IMR-90 (cell line): ENCODE data around the gene IDH3G. TPM values are rescaled to one million over a fixed set of nuclear protein-coding genes. Genes with fewer than 3 reads are reported as not detected.

Source experiments
- ATAC-seq: fragments of 200-7000 bp; cut with Tn5 transposase; 2 replicates; pipeline ENCODE4 v1.9.1; 2020; ENCODE audit warnings: low read depth, mild to moderate bottlenecking, moderate library complexity
- BruUV-seq: library from RNA; stranded (reverse); fragments of 400-500 nt; replicated peaks from 2 replicates; lab custom pipeline; 2021; lab: Mats Ljungman, UMichigan
- CTCF ChIA-PET: fragments of 300-600 bp; formaldehyde crosslinking; extraction: SDS; loops from one replicate; lab custom pipeline; 2021; ENCODE audit warnings: antibody characterized with exemption; lab: Yijun Ruan, JAX
- POLR2A ChIA-PET: fragments of 300-600 bp; sonication (Branson Sonifier 250); formaldehyde crosslinking; loops from one replicate; lab custom pipeline; 2022; ENCODE audit warnings: antibody characterized with exemption; ENCODE audit not compliant: unreplicated experiment; lab: Charles Lee
- DNase-seq: peaks from one replicate; pipeline ENCODE4 v3.0.0; 2013
- H2AFZ ChIP-seq: replicated peaks from 2 replicates; pipeline ENCODE3; 2013; ENCODE audit warnings: low read length, mild to moderate bottlenecking; ENCODE audit not compliant: poor library complexity
- H2AK5ac ChIP-seq: 2 replicates; pipeline ENCODE4 v1.6.1; 2013; ENCODE audit warnings: low read depth, low read length, inconsistent platforms
- H2AK9ac ChIP-seq: replicated peaks from 2 replicates; pipeline ENCODE3; 2013; ENCODE audit warnings: mild to moderate bottlenecking, low read depth, low read length, moderate library complexity; ENCODE audit not compliant: poor library complexity
- H2BK120ac ChIP-seq: 2 replicates; pipeline ENCODE4 v1.6.1; 2013; ENCODE audit warnings: low read depth, low read length, inconsistent platforms
- H2BK15ac ChIP-seq: 3 replicates; pipeline ENCODE4 v1.6.1; 2013; ENCODE audit warnings: low read depth, low read length, inconsistent platforms
- H2BK20ac ChIP-seq: 2 replicates; pipeline ENCODE4 v1.6.1; 2013; ENCODE audit warnings: low read depth, mild to moderate bottlenecking, inconsistent platforms, low read length, moderate library complexity
- H2BK5ac ChIP-seq: 2 replicates; pipeline ENCODE4 v1.6.1; 2013; ENCODE audit warnings: mild to moderate bottlenecking, low read depth, low read length, inconsistent platforms; ENCODE audit not compliant: poor library complexity, severe bottlenecking
- H3K14ac ChIP-seq: replicated peaks from 2 replicates; pipeline ENCODE4 v1.6.1; 2013; ENCODE audit warnings: low read depth, low read length, inconsistent platforms
- H3K18ac ChIP-seq: 2 replicates; pipeline ENCODE4 v1.6.1; 2013; ENCODE audit warnings: low read depth, low read length, control low read depth
- H3K23ac ChIP-seq: 2 replicates; pipeline ENCODE4 v1.6.1; 2013; ENCODE audit warnings: low read depth, low read length, inconsistent platforms
- H3K27ac ChIP-seq: 2 replicates; pipeline ENCODE4 v1.5.1; 2013; ENCODE audit warnings: mild to moderate bottlenecking, control low read depth, low read length; ENCODE audit not compliant: insufficient read depth
- H3K27me3 ChIP-seq: 2 replicates; pipeline ENCODE4 v1.6.1; 2013; ENCODE audit warnings: low read length; ENCODE audit not compliant: control insufficient read depth, insufficient read depth
- H3K36me3 ChIP-seq: 2 replicates; pipeline ENCODE4 v1.6.1; 2013; ENCODE audit warnings: low read length, mixed read lengths; ENCODE audit not compliant: control insufficient read depth, insufficient read depth
- H3K4ac ChIP-seq: 2 replicates; pipeline ENCODE4 v1.6.1; 2013; ENCODE audit warnings: low read depth, low read length, inconsistent platforms
- H3K4me1 ChIP-seq: 2 replicates; pipeline ENCODE4 v1.6.1; 2013; ENCODE audit warnings: low read length, mixed read lengths; ENCODE audit not compliant: control insufficient read depth, insufficient read depth
- H3K4me2 ChIP-seq: 2 replicates; pipeline ENCODE4 v1.6.1; 2013; ENCODE audit warnings: low read depth, mild to moderate bottlenecking, control low read depth, low read length, moderate library complexity
- H3K4me3 ChIP-seq: 2 replicates; pipeline ENCODE4 v1.5.1; 2013; ENCODE audit warnings: low read depth, mild to moderate bottlenecking, control low read depth, low read length, moderate library complexity; ENCODE audit not compliant: insufficient read depth
- H3K56ac ChIP-seq: 2 replicates; pipeline ENCODE4 v1.6.1; 2013; ENCODE audit warnings: low read length, inconsistent platforms; ENCODE audit not compliant: insufficient read depth; ENCODE audit errors: extremely low read depth
- H3K79me1 ChIP-seq, 2 experiments: 2 replicates each; pipeline ENCODE4 v1.6.1; 2013; ENCODE audit warnings: low read length in 2 of 2, inconsistent platforms in 1 of 2, low read depth in 1 of 2
- H3K9ac ChIP-seq: 2 replicates; pipeline ENCODE4 v1.6.1; 2013; ENCODE audit warnings: low read depth, low read length, control low read depth
- H3K9me1 ChIP-seq: 2 replicates; pipeline ENCODE4 v1.6.1; 2013; ENCODE audit warnings: low read length, inconsistent platforms; ENCODE audit not compliant: insufficient read depth
- H3K9me3 ChIP-seq: 2 replicates; pipeline ENCODE4 v1.6.1; 2013; ENCODE audit warnings: low read length; ENCODE audit not compliant: control insufficient read depth, insufficient read depth
- H4K20me1 ChIP-seq: 2 replicates; pipeline ENCODE4 v1.6.1; 2013; ENCODE audit warnings: low read length, inconsistent platforms; ENCODE audit not compliant: insufficient read depth
- H4K5ac ChIP-seq: 2 replicates; pipeline ENCODE4 v1.6.1; 2013; ENCODE audit warnings: mild to moderate bottlenecking, low read depth, low read length, control low read depth
- H4K8ac ChIP-seq, 2 experiments: 2 replicates each; pipeline ENCODE4 v1.6.1; 2013; ENCODE audit warnings: low read depth in 2 of 2, low read length in 2 of 2, control low read depth in 1 of 2, inconsistent platforms in 1 of 2
- H4K91ac ChIP-seq: 2 replicates; pipeline ENCODE4 v1.6.1; 2013; ENCODE audit warnings: low read depth, low read length, inconsistent platforms; ENCODE audit not compliant: insufficient read depth
- CEBPB ChIP-seq: IDR thresholded peaks from 2 replicates; pipeline ENCODE4 v1.6.1; 2012; ENCODE audit warnings: low read depth, low read length, improper control_type of control experiment
- CHD1 ChIP-seq: IDR thresholded peaks from 2 replicates; pipeline ENCODE4 v1.6.1; 2012; ENCODE audit warnings: low read depth, low read length, improper control_type of control experiment
- FOS ChIP-seq: fragments of 150-350 bp; IDR thresholded peaks from 2 replicates; pipeline ENCODE4 v1.6.1; 2016; ENCODE audit warnings: low read depth, low read length
- MAFK ChIP-seq: IDR thresholded peaks from 2 replicates; pipeline ENCODE4 v1.6.1; 2012; ENCODE audit warnings: low read depth, low read length, improper control_type of control experiment
- MAZ ChIP-seq: IDR thresholded peaks from 2 replicates; pipeline ENCODE4 v1.6.1; 2012; ENCODE audit warnings: low read depth, mild to moderate bottlenecking, low read length, improper control_type of control experiment, moderate library complexity, borderline replicate concordance
- MXI1 ChIP-seq: IDR thresholded peaks from 2 replicates; pipeline ENCODE4 v1.6.1; 2012; ENCODE audit warnings: low read depth, mild to moderate bottlenecking, low read length, moderate library complexity, borderline replicate concordance
- NFE2L2 ChIP-seq: fragments of 150-350 bp; IDR thresholded peaks from 2 replicates; pipeline ENCODE4 v1.6.1; 2016; ENCODE audit warnings: low read depth, mild to moderate bottlenecking, low read length
- POLR2A ChIP-seq: IDR thresholded peaks from 2 replicates; pipeline ENCODE4 v1.6.1; 2012; ENCODE audit warnings: mild to moderate bottlenecking, low read depth, low read length
- RAD21 ChIP-seq: IDR thresholded peaks from 2 replicates; pipeline ENCODE4 v1.6.1; 2012; ENCODE audit warnings: low read length, improper control_type of control experiment
- RCOR1 ChIP-seq: IDR thresholded peaks from 2 replicates; pipeline ENCODE4 v1.6.1; 2012; ENCODE audit warnings: mild to moderate bottlenecking, low read length, improper control_type of control experiment; ENCODE audit not compliant: insufficient replicate concordance
- RFX5 ChIP-seq: IDR thresholded peaks from 2 replicates; pipeline ENCODE4 v1.8.0; 2012; ENCODE audit warnings: low read depth, mild to moderate bottlenecking, low read length, moderate library complexity
- SMC3 ChIP-seq: fragments of 150-350 bp; IDR thresholded peaks from 2 replicates; pipeline ENCODE4 v1.6.1; 2016; ENCODE audit warnings: low read depth, mild to moderate bottlenecking, antibody characterized with exemption, low read length, moderate library complexity
- WGBS, 2 experiments: methylation state at CpG; one replicate each; pipeline versions ENCODE4 v1.1.5 to v1.1.7; 2013; ENCODE audit warnings: missing lambda C conversion rate in 2 of 2; ENCODE audit not compliant: insufficient read length in 1 of 2; ENCODE audit errors: extremely low coverage in 2 of 2; 5-methylcytosine and 5-hydroxymethylcytosine counted together
- dilution Hi-C: fragments of 300-500 bp; cut with HindIII; formaldehyde crosslinking; loops from one replicate; pipeline ENCODE4 v1.14.3; 2018; ENCODE audit warnings: low sequenced_read_pairs; ENCODE audit not compliant: unreplicated experiment
- in situ Hi-C: fragments of 300-500 bp; cut with MboI; formaldehyde crosslinking; loops from 3 replicates; pipeline ENCODE4 v1.14.3; 2019; ENCODE audit warnings: low sequenced_read_pairs, inconsistent platforms, mixed read lengths
- intact Hi-C: fragments of 100-400 bp; cut with micrococcal nuclease; formaldehyde crosslinking; loops from 2 replicates; pipeline ENCODE4 v1.10.0; 2022
- polyA plus RNA-seq, 3 experiments: library from polyadenylated mRNA; depleted of rRNA; stranded (reverse); fragments of >200 nt; gene quantifications; 2 replicates each; pipeline ENCODE4 v1.2.3, GENCODE V29; 2012; ENCODE audit warnings: low replicate concordance in 1 of 3
- total RNA-seq: library from RNA; depleted of rRNA; stranded (reverse); fragments of >200 nt; gene quantifications from 2 replicates; pipeline ENCODE4 v1.2.3, GENCODE V29; 2012
- TF ChIP-seq, protein P1 (sequence below): conservative IDR thresholded peaks from 2 replicates; pipeline ENCODE4 v1.5.1; 2012; ENCODE audit warnings: mild to moderate bottlenecking, low read depth, low read length, improper control_type of control experiment
- TF ChIP-seq, protein P2 (sequence below): fragments of 150-350 bp; IDR thresholded peaks from 2 replicates; pipeline ENCODE4 v1.6.1; 2016; ENCODE audit warnings: low read depth, mild to moderate bottlenecking, low read length, moderate library complexity, borderline replicate concordance

Gene IDH3G
- total and polyA plus RNA-seq, 2 of the 4 experiments (the other 2 are of a cell fraction), result 79.4 to 85.7 TPM

DNA sequence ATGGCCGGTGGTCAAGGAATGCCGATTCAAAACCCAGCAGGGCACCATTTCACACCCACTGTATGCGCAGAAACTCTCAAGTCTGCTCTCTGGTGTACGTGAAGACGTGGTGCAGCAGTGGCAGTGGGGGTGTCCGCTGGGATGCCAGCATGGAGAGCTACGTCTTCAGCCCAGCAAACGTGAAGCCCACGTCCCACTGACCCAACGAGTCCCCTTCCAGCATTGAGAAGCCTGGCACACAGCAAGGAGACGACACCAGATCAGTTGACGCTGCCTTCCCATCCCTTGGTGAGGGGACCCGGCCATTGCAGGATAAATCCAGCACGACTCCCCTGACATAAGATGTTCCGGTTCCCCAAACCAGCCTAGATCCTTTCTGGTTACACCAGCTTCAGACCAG lies 32.3 kb downstream of the IDH3G start:
- no peak overlapping the region for H2AK9ac ChIP-seq
- H3K56ac ChIP-seq, result no peak overlapping the region
- peaks cover 0 to 17% of the 10 kb centered on the region in 2 experiments; a peak in 2 of 4 replicates for H3K79me1 ChIP-seq
- H2BK15ac ChIP-seq, result no peak overlapping the region
- H3K4me3 ChIP-seq, result no peak overlapping the region
- ATAC-seq (no peak), DNase-seq (no peak)
- H3K23ac ChIP-seq, result no peak overlapping the region
- H3K9ac ChIP-seq, result no peak overlapping the region
- no peak overlapping the region for H2BK120ac ChIP-seq
- no peaks in the 10 kb centered on the region; the same call in 1 of the 2 replicates for H3K9me3 ChIP-seq
- H2AK5ac ChIP-seq, result no peak overlapping the region
- no peak for TF ChIP-seq SMC3
- TF ChIP-seq MXI1, result no peak
- no peak for TF ChIP-seq FOS
- TF ChIP-seq RFX5, result no peak
- TF ChIP-seq, protein P1, sequence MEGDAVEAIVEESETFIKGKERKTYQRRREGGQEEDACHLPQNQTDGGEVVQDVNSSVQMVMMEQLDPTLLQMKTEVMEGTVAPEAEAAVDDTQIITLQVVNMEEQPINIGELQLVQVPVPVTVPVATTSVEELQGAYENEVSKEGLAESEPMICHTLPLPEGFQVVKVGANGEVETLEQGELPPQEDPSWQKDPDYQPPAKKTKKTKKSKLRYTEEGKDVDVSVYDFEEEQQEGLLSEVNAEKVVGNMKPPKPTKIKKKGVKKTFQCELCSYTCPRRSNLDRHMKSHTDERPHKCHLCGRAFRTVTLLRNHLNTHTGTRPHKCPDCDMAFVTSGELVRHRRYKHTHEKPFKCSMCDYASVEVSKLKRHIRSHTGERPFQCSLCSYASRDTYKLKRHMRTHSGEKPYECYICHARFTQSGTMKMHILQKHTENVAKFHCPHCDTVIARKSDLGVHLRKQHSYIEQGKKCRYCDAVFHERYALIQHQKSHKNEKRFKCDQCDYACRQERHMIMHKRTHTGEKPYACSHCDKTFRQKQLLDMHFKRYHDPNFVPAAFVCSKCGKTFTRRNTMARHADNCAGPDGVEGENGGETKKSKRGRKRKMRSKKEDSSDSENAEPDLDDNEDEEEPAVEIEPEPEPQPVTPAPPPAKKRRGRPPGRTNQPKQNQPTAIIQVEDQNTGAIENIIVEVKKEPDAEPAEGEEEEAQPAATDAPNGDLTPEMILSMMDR, result no peak
- TF ChIP-seq NFE2L2, result no peak
- no peak for TF ChIP-seq RCOR1
- TF ChIP-seq, protein P2, sequence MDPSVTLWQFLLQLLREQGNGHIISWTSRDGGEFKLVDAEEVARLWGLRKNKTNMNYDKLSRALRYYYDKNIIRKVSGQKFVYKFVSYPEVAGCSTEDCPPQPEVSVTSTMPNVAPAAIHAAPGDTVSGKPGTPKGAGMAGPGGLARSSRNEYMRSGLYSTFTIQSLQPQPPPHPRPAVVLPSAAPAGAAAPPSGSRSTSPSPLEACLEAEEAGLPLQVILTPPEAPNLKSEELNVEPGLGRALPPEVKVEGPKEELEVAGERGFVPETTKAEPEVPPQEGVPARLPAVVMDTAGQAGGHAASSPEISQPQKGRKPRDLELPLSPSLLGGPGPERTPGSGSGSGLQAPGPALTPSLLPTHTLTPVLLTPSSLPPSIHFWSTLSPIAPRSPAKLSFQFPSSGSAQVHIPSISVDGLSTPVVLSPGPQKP, result no peak
- TF ChIP-seq RAD21, result no peak
- TF ChIP-seq CEBPB, result no peak
- no peak for TF ChIP-seq CHD1
- no peak for TF ChIP-seq MAFK
- no peak for TF ChIP-seq MAZ
- TF ChIP-seq POLR2A, result no peak
- peaks cover 16% of the 10 kb centered on the region for H3K4me1 ChIP-seq
- H3K27ac ChIP-seq, result no peak overlapping the region
- H4K8ac ChIP-seq, result no peak overlapping the region
- H3K4ac ChIP-seq, result no peak overlapping the region
- no peaks in the 10 kb centered on the region for H3K27me3 ChIP-seq
- CTCF ChIA-PET, result no interaction called here
- H3K36me3 ChIP-seq, result no peaks in the 10 kb centered on the region
- H2BK20ac ChIP-seq, result no peak overlapping the region
- in situ Hi-C loops (loop anchor here (10.0 kb wide), 1 partner anchor 203 kb away; no protein-coding TSS in a partner anchor), dilution Hi-C loops (no loop called here), intact Hi-C loops (no loop called here)
- no peak overlapping the region for H4K91ac ChIP-seq
- POLR2A ChIA-PET, result no interaction called here
- BruUV-seq, result no TSS peak
- H4K20me1 ChIP-seq, result no peaks in the 10 kb centered on the region; the same call in 1 of the 2 replicates
- no peak overlapping the region for H4K5ac ChIP-seq
- no peak overlapping the region for H2BK5ac ChIP-seq
- no peak overlapping the region for H3K14ac ChIP-seq
- H3K9me1 ChIP-seq, result no peaks in the 10 kb centered on the region
- H2AFZ ChIP-seq, result peak overlapping the region; percentile 43
- no peak overlapping the region for H3K18ac ChIP-seq
- 75% methylated on average over 8 of the region's 15 CpGs; no CpG with 5 or more reads in 1 of the 2 experiments for WGBS, 2 experiments
- H3K4me2 ChIP-seq, result no peak overlapping the region
